Activated T-cell treated with anti-CD3 and anti-CD28 coated beads, Interleukin-2, amount 50 U/mL, for 1 hour (primary cell): ENCODE data around the gene COG7.
"Not testable (repeated sequence)": the region's sequence is repeated elsewhere in the genome, so short reads cannot be mapped to it uniquely, and the experiment has no call there.

Experiments
- DNase-seq: peaks from one replicate; pipeline ENCODE4 v3.0.0-alpha.2; 2020

Gene COG7

DNA sequence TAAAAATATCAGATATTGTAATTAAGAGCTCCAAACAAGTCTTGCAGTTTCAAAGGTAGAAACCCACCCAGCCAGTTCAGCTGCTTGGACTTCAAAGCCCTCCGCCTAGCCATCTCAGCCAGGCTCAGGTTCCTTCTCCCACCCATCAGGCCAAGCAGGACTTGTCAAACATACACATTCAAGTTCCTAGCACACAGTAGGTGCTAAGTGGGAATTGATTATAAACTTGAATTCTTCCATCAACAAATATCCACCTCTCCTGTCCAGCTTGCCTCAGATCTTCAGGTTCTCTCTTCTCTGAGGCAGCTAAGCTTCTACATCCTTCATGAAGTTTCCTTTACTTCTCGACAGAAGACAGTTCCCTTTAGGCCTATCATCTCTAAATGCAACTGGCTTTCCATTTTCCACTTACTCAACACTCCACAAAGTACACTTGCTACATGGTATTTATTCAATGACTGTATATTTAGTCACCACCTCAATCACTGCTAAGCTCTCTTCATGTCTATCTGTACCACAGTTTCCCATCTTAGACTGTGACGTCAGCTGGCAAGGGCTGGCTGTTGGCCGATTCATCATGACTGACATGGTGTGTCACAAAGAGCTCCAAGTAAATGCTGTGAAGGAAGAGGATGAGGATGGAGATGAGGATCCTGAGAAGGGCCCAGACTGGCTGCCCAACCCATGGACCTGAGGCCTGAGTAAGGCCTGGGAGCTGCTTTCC, 13.3 kb upstream of the COG7 start:
- DNase-seq = no peak

DNA sequence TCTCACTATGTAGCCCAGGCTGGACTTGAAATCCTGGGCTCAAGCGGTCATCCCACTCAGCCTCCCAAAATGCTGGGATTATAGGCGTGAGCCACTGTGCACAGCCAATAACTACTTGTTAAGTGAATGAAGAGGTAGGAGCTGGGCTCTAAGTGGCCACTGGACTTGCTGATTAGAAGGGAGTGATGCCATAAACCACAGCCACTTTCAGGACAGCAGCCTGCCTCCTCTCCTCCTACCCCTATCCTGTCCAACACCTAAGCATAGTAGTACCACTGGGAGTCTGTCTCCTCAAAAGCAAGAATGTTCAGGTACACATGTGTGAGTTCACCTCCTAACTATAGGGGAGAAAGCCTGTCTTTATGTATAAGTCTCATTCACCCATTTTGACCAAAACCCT, 12.2 kb upstream of the COG7 start:
- DNase-seq = no peak

DNA sequence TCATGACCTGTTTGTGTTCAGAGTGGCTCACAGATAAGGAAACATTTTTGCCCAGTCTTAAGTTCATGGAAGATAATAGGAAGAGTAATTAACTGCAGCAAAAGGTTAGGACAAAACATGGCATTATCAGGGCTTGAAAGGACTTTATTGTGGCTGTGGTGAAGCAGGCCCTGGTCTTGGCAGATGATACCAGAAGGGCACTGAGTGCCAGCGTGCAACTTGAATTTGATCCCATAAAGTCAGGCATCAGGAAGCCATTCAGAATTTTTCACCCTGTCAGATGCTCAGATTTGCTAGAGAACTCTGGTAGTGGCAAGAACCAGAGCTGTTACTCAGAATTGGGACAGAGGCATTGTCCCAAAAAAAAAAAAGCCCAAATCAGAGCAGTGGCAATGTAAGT, 11.2 kb upstream of the COG7 start:
- DNase-seq = no peak

DNA sequence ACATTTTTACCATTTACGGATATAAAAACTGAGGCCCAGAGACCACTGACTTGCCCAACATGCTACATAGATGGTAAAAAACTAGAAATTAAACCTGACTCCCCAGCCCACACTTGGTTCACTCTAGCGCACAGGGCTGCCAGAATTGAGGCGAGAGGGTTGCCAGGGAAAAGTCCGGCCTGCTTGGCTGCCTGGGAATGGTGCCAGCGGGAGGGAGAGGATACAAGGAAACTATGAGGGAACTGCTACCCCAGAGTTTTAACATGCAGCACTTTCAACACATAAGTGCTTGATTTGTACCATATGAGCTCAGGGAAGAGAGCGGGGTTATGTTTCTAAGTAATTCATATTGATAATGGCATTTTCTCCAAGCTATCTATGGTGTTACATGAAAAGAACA, 10.0 kb upstream of the COG7 start:
- not testable (repeated sequence) for DNase-seq

DNA sequence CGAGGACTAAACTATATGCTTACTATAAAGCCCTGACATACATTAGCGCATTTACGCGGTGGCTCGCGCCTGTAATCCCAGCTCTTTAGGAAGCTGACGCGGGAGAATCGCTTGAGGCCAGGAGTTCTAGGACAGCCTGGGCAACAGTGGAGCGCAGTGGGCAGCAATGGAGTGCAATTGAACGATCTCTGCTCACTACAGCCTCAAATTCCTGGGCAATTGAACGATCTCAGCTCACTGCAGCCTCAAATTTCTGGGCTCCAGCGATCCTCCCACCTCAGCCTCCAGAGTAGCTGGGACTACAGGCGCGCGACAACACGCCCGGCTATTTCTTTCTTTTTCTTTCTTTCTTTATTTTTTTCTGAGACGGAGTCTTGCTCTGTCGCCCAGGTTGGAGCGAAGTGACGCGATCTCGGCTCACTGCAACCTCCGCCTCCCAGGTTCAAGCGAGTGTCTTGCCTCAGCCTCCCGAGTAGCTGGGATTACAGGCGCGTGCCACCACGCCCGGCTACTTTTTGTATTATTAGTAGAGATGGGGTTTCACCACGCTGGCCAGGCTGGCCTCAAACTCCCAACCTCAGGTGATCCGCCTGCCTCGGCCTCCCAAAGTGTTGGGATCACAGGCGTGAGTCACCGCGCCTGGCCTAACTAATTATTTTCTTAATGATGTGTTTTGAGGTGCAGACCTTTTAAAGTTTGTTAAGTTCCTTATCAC, 506 bp upstream of the COG7 start:
- no peak for DNase-seq

DNA sequence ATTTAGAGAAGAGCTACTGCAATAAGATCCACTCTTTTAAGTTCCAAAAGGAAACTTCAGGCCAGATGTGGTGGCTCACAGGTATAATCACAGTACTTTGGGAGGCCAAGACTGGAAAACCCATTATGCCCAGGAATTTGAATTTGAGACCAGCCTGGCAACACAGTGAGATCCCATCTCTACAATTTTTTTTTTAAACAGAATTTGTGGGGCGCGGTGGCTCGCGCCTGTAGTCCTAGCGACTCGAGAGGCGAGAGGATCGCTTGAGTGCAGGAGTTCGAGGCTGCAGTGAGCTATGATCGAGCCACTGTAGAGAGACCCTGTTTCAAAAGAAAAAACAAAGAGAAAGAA, 793 bp downstream of the COG7 start:
- no peak for DNase-seq

DNA sequence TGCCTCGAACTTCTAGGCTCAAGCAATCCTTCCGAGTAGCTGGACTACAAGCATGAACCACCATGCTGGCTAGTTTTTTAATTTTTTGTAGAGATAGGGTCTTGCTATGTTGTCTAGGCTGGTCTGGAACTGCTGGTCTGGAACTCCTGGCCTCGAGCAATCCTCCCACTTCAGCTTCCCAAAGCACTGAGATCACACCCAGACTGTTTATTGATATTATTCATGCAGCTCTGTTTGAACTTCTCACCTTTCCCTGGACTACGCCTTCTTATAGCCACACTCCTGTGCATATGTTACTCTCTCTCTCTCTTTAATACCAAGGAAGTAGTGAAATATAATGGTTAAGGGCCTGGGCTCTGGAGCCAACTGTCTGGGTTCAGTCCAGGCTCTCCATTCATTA, 4.6 kb downstream of the COG7 start:
- DNase-seq = no peak

DNA sequence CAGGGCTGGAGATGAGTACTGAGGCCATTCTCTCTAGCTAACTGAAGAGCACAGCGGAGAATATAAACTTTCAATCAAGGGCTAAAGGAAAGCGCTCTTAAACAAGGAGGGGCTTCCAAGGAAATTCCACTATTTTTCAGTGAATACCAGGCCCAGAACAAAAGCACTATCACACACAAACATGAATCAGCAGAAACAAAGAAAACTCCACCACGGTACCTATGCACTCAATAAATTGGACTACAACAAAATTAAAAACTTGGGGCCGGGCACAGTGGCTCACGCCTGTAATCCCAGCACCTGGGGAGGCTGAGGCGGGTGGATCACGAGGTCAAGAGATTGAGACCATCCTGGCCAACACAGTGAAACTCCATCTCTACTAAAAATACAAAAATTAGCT, 15.4 kb downstream of the COG7 start:
- not testable (repeated sequence) for DNase-seq

DNA sequence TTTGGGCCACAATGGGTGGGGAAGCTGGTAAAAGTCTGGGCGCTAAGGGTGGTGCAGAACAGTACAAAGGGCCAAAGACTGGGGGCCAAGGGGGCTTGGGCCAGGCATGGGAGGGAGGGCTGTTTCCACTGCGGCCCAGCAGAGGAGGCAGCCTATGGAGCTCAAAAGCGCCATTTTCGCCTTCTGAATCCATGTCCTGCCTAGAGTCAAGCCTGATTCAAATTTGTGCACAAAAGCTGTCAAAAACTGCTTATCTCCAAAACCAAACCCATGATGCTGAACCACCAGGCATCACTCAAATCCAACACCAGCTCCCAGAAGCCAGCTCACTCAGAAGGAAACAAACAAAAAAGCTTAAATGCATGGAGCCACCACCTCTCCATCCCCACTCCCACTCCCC, 16.0 kb downstream of the COG7 start:
- DNase-seq = no peak

DNA sequence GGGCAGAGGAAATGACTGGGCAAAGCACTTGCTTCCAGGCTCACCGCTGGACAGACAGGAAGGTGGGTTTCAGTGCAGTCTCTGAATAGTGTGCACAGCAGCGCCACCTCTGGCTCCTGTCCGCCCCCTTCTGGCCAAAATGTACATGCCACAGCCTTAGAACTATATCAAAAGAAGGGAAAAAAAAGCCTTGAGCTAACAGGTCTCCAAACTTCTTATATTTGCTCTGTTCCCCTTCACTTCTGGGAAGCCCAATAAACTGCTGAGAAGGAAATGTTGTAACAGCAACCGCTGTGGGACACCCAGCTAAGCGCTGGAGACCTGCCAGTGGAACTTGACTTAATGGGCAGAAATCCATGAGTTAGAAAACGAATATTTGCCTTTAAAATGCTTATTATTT, 17.5 kb downstream of the COG7 start:
- DNase-seq = peak; percentile 60

DNA sequence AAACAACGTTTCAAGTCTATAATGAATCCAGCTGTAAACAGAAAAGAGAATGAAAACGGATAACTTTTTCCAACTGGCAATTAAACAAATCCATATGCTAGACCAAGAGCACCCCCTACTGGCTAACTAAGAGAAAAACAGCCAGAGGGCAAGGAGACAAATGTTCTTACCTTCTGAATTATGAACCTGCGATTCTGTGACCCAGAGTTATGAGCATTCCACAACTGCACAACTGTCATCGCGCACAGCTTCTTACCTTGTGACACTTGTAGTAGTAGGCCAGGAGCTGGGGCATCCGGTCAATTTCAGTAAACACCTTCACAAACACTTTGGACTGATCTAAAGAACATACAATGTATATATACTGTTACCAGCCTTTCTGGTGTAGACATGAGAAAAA, 18.6 kb downstream of the COG7 start:
- DNase-seq = peak; percentile 27

DNA sequence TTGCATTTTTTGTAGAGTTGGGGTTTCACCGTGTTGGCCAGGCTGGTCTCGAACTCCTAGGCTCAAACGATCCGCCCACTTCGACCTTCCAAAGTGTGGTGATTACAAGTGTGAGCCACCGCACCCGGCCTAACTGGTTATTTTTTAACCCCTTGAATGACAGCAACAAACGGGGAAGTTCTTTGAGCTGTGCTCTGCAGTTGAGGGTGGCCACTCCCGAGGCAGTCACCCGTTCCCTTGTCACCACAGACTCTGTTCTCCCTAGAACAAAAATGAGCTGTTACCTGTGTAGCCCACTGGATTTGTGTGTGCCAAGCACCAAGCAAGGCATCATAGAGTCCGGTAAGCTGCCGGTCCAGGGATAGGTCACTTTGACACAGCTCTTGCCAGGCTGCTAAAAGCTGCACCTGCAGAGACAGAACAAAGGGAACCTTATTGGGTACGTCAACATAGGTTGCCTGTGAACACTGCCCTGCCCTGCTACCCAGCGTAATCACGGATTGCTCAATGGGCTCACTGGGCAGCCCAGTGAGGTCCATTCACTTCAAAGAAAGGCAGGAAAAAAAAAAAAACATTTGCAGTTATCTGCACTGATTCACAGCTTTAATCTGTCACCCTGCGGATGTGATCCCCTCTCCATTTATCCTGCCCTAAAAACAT, 19.6 kb downstream of the COG7 start:
- no peak for DNase-seq

DNA sequence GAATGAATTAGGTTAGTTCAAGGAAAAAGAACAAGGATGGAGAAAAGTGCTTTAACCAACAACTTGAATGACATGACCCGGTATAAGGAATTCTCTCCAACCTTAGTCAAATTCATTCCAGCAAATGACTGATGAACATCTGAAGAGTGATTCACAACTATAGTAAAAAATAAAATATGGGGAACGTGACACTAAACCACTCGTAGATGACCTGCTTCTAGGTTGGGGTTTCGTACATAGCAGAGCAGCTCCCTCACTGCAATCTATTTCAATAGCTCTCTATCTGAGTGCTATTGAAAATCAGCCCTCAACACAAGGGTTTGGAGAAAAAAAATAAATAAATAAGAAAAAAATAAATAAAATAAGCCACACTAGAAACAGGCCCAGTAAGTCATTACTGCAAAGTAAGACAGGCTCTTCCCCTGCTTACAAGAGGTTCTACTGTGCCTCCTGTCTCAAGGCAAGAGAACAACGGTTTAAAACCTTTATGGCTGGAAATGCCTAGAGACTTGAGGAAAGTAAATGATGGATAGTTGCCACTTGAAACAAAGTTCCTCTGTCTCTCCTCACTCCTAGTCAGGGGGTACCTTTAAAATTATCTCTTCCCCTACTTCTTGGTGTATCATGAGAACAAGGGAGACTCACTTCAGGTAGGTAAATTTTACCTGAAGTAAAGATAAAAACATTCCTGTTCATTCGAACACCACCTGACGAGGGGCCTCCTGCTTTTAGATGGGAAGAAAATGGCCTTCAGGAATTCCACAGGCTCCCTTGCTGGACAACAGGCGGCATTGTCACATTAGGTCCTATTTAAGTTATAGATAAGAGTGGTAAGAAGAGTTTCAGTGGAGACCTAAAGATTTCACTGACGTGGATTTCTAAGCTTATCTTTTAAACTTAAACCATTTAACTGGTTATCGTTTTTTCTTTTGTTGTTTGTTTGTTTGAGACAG, 20.5 kb downstream of the COG7 start:
- DNase-seq = no peak

DNA sequence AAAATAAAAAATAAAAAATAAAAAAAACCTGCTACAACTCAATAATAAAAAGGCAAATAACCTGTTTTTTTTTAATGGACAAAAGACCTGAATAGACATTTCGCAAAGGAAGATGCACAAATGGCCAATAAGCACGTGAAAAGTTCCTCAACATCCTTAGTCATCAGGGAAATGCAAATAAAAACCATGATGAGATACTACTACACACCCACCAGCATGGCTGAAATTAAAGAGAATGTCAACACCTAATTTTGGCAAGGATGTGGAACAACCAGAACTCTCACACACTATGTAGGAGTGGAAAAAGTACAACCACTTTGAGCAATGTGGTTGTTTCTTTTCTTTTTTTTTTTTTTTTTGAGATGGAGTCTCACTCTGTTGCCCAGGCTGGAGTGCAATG, 24.6 kb downstream of the COG7 start:
- DNase-seq = no peak

DNA sequence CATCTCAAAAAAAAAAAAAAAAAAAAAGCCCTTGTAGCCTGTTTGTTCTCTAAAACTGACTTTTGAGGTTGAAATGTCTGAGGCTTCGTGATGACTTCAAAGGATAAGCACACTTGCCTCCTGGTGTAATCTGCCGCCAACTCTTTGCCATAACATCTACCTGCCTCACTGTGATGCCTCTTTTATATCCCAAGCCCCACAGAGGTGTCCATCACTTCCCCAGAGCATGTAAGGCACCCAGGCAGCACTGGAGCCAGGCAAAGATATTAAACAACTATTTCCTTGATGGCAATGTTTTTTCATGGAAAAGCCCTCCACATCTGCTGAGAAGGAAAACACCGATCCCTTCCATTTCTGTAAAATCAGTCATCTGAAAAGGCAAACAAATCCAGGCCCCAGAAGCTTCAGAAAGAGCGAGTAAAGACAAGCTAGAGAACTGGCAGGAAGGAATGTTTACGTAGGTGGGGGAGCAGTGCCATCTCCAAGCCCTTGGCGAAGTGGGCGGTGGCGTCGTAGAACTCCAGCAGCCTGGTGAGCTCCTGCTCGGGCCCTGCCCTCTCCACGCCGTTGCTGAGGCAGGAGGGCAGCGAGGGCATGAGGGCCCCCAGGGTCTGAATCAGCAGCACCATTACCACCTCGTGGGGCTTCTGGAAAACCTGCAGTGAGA, 28.6 kb downstream of the COG7 start:
- no peak for DNase-seq

DNA sequence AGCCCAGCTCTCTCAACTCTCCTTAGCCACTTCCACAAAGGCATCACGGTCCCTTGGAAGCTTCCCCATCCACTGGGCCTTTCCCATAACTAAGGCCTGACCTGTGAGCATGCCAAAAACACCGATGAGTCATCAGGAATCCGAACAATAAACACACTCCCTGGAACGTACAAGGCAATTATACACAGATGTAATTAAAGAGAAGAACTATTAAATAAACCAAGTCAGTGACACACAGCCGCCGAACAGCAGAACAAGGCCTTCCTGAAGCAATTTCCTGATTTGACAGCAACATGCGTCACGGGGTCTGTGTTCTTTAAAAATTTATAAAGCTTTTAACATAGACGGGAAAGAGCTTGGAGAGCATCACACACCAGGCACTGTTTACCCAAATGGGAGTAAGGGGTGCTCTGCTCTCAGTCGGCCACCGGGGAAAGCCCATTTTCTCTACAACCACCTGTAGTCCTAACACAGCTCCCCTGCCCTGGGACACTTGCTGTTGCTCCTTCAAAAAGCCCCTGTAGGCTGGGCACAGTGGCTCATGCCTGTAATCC, 29.4 kb downstream of the COG7 start:
- DNase-seq = no peak

DNA sequence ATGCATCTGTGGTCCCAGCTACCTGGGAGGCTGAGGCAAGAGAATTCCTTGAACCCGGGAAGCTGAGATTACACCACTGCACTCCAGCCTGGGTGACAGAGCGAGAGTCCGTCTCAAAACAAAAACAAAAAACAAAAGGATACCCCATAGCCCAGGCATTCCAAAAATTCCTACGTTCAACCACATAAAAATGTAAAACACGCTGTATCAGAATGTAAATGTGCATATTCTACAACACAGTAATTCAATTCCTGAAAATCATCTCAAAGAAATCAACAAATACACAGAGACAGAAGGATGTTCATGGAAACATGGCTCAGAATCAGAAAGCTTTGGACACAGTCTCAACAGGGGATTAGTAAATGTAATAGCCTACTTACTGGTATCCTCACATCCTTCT, 33.0 kb downstream of the COG7 start:
- no peak for DNase-seq

DNA sequence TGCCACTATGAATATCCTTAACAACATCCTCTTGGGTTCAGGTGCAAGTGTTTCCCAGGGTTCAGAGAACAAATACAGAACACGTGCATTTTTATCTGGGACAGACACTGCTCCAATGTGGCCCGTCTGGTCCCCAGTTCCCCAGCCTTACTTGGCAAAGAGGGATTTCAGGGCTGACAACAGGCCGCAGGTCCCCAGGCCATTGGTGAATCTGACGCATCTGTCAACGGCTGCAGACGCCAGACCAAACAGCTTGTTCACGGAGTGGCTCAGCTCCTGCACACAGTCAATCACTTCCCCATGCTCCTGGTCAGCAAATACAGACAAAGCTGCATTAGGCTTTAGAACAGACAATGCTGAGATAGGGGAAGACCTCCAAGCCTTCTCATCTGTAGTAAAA, 36.2 kb downstream of the COG7 start:
- DNase-seq = no peak

DNA sequence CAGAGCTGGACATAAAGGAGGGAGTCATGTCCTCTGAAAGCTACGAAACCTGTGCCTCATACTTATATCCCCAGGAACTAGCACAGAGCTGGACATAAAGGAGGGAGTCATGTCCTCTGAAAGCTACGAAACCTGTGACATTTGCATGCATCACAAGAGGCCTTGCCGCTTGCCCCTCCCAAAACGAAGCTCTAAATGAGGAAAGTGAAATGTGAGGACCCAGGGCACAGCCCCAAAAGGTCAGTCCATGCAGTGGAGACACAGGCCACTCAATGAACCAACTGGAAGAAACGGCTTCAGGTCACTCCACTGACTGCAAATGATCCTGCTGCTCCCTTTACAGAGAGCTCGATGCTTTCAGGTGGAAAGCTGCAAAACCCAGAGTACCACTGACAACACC, 38.3 kb downstream of the COG7 start:
- no peak for DNase-seq

DNA sequence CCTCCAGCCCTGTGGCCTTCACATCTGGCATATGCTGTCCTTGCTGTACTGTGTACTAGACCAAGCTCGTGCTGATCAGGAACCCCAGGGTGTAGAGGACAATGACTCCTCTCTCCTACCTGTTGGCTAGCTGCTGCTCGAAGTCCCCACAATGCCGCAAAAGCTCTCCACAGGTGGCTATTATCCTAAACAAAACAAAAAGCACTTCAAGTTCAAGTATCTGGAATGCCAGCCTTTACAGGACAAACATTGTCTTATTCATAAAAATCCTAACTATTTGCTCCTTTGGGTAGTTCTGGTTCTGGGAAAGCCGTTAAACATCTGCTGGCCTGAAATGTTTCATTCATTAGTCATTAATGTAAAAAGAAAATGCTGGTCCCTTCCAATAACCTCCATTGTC, 42.8 kb downstream of the COG7 start:
- no peak for DNase-seq

DNA sequence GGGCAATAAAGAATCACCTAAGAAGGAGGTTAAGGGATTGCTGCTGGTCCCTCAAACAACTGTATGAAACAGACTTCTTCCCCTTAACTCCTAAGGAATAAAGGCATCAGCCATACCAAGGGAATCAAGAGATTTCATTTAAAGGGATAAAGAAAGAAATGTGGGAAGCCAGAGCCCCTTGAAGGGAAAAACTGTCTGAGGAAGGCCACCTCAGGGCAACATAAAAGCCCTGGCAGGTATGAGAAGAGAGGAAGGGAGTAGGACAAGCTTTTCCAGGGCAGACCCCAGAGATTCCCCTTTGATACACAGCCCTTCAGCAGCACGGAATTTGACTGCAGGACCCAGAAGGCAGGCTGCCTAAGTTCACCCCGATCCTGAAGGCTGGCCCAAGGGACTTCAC, 43.5 kb downstream of the COG7 start:
- no peak for DNase-seq

DNA sequence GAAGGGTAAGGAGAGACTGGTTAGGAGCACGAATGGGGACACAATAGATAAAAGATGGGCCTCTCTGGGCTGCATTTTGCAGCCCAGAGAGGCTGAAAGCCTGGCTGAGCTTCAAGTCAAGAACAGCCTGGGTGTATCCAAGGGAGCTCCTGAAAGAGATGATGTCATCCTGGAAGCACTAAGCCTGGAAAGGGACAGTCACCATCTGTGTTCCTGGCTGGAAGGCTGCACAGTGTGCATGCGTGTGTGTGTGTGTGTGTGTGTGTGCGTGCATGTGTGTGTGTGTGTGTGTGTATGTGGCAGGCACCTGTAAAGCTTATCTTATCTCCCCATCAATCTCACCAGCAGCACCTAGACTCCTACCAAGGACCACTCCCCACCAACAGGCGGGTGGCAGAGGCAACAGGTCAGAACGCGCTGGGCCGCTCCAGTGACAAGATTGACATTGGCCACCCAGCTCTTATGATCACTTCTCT, 44.1 kb downstream of the COG7 start:
- DNase-seq = no peak
